SK-N-MC (cell line): Measurements from ENCODE around the gene TBC1D2B.

Experiments
- DNase-seq: peaks from one replicate; pipeline ENCODE4 v3.0.0-alpha.2; 2011; ENCODE audit warnings: low read depth, low spot score
- H3K27ac ChIP-seq: fragments of 200-600 bp; sonication (generic); 2 replicates; pipeline ENCODE4 v1.5.1; 2016; ENCODE audit warnings: mixed run types
- H3K36me3 ChIP-seq: fragments of 200-600 bp; sonication (generic); 2 replicates; pipeline ENCODE4 v1.6.1; 2017; ENCODE audit warnings: antibody characterized with exemption, low read length, mixed read lengths; ENCODE audit not compliant: insufficient read depth
- H3K4me3 ChIP-seq: fragments of 200-600 bp; sonication (generic); 2 replicates; pipeline ENCODE4 v1.5.1; 2016
- H3K9ac ChIP-seq: fragments of 200-600 bp; sonication (generic); 2 replicates; pipeline ENCODE4 v1.8.0; 2017; ENCODE audit warnings: mixed run types, mixed read lengths; ENCODE audit not compliant: insufficient read length
- H3K9me3 ChIP-seq: fragments of 200-600 bp; sonication (generic); 2 replicates; pipeline ENCODE4 v1.6.1; 2017; ENCODE audit warnings: low read depth, mild to moderate bottlenecking, antibody characterized with exemption, low read length, moderate library complexity, mixed read lengths
- EZH2 ChIP-seq: fragments of 200-600 bp; sonication (generic); IDR thresholded peaks from one replicate; pipeline ENCODE4 v1.6.1; 2017; ENCODE audit warnings: antibody characterized with exemption
- FOXP2 ChIP-seq: optimal IDR thresholded peaks from 2 replicates; pipeline ENCODE3; 2011; ENCODE audit warnings: mild to moderate bottlenecking, moderate library complexity; ENCODE audit not compliant: insufficient read depth; ENCODE audit errors: extremely low read length, control extremely low read depth
- POLR2AphosphoS5 ChIP-seq: IDR thresholded peaks from 2 replicates; pipeline ENCODE4 v1.6.1; 2012; ENCODE audit warnings: mild to moderate bottlenecking, low read depth, low read length, borderline replicate concordance

The TBC1D2B gene

GRCh38 chr15:77945566-77945965, 131.9 kb downstream of the TBC1D2B start:
- TF ChIP-seq FOXP2 (no peak), POLR2AphosphoS5 (no peak), EZH2 (no peak)
- Histone ChIP-seq H3K36me3 (no peaks in the 10 kb centered on the region), H3K9me3 (no peaks in the 10 kb centered on the region), H3K9ac (no peak overlapping the region), H3K27ac (no peak overlapping the region), H3K4me3 (no peak overlapping the region)
- no peak for DNase-seq
